Measurements from ENCODE around the gene COL12A1. TPM values are rescaled to one million over a fixed set of nuclear protein-coding genes. Genes with fewer than 3 reads are reported as not detected.

The COL12A1 gene
- polyA plus RNA-seq, 1 donor from 2014 or later, result 0.63 TPM

DNA sequence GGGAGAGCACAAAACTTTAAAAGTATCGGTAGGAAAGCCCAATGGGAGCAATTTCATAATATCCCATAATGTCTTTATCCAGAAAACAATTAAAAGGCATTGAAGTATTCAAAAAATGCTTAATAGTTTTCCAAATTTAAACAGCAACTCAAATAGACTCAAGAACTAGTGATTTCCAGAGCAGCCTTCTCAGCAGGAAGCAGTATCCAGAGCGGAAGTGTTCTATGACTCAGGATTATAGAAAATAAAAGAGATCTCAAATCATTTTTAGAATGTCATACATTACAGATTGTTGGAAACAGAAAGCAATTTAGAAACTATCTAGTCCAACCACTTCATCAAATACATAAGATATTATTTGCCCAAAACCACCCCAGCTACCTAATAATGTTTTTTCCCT, 79.3 kb downstream of the COL12A1 start:
- no peak overlapping the region for H3K9ac ChIP-seq (ENCODE audit: low read length)
- H3K9me2 ChIP-seq (ENCODE audit: insufficient read depth, low read length), result no peaks in the 10 kb centered on the region
- no peaks in the 10 kb centered on the region for H3F3A ChIP-seq (ENCODE audit: insufficient read depth, low read length, poor library complexity, severe bottlenecking)
- H3K27ac ChIP-seq (ENCODE audit: low read length), result no peak overlapping the region
- no peaks in the 10 kb centered on the region for H3K79me2 ChIP-seq (replicated peaks; ENCODE audit: insufficient read depth, low read length)
- H3K4me2 ChIP-seq (ENCODE audit: low read length), result no peak overlapping the region
- no peaks in the 10 kb centered on the region for H4K20me1 ChIP-seq (ENCODE audit: insufficient read depth)
- no peak overlapping the region for H2AFZ ChIP-seq (ENCODE audit: low read depth, low read length)
- no peaks in the 10 kb centered on the region for H3K9me3 ChIP-seq (ENCODE audit: low read length)
- H3K36me3 ChIP-seq (ENCODE audit: insufficient read depth, low read length), result no peaks in the 10 kb centered on the region
- H3K4me3 ChIP-seq (ENCODE audit: low read length), result no peak overlapping the region
- no peaks in the 10 kb centered on the region for H3K27me3 ChIP-seq (ENCODE audit: insufficient read depth, low read depth, low read length)
- TF ChIP-seq MXI1 (conservative IDR thresholded peaks at IDR 0.05; ENCODE audit: poor library complexity, severe bottlenecking) (no peak), EZH2 (IDR thresholded peaks at IDR 0.05; ENCODE audit: borderline replicate concordance, insufficient read depth, low read length, poor library complexity, severe bottlenecking) (no peak), TAF1 (IDR thresholded peaks at IDR 0.05; ENCODE audit: low read depth) (no peak), SMC3 (conservative IDR thresholded peaks at IDR 0.05; ENCODE audit: poor library complexity) (no peak), EP300 (conservative IDR thresholded peaks at IDR 0.05; ENCODE audit: poor library complexity, severe bottlenecking) (no peak), POLR2AphosphoS5 (IDR thresholded peaks at IDR 0.05) (no peak), RAD21 (conservative IDR thresholded peaks at IDR 0.05) (no peak)
- TF ChIP-seq, protein P1, sequence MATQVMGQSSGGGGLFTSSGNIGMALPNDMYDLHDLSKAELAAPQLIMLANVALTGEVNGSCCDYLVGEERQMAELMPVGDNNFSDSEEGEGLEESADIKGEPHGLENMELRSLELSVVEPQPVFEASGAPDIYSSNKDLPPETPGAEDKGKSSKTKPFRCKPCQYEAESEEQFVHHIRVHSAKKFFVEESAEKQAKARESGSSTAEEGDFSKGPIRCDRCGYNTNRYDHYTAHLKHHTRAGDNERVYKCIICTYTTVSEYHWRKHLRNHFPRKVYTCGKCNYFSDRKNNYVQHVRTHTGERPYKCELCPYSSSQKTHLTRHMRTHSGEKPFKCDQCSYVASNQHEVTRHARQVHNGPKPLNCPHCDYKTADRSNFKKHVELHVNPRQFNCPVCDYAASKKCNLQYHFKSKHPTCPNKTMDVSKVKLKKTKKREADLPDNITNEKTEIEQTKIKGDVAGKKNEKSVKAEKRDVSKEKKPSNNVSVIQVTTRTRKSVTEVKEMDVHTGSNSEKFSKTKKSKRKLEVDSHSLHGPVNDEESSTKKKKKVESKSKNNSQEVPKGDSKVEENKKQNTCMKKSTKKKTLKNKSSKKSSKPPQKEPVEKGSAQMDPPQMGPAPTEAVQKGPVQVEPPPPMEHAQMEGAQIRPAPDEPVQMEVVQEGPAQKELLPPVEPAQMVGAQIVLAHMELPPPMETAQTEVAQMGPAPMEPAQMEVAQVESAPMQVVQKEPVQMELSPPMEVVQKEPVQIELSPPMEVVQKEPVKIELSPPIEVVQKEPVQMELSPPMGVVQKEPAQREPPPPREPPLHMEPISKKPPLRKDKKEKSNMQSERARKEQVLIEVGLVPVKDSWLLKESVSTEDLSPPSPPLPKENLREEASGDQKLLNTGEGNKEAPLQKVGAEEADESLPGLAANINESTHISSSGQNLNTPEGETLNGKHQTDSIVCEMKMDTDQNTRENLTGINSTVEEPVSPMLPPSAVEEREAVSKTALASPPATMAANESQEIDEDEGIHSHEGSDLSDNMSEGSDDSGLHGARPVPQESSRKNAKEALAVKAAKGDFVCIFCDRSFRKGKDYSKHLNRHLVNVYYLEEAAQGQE (IDR thresholded peaks at IDR 0.05; ENCODE audit: borderline replicate concordance), result no peak
- TF ChIP-seq, protein P2, sequence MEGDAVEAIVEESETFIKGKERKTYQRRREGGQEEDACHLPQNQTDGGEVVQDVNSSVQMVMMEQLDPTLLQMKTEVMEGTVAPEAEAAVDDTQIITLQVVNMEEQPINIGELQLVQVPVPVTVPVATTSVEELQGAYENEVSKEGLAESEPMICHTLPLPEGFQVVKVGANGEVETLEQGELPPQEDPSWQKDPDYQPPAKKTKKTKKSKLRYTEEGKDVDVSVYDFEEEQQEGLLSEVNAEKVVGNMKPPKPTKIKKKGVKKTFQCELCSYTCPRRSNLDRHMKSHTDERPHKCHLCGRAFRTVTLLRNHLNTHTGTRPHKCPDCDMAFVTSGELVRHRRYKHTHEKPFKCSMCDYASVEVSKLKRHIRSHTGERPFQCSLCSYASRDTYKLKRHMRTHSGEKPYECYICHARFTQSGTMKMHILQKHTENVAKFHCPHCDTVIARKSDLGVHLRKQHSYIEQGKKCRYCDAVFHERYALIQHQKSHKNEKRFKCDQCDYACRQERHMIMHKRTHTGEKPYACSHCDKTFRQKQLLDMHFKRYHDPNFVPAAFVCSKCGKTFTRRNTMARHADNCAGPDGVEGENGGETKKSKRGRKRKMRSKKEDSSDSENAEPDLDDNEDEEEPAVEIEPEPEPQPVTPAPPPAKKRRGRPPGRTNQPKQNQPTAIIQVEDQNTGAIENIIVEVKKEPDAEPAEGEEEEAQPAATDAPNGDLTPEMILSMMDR (IDR thresholded peaks at IDR 0.05; ENCODE audit: poor library complexity, severe bottlenecking), result no peak

GRCh38 chr6:75124983-75125382, 80.9 kb downstream of the COL12A1 start:
- no peaks in the 10 kb centered on the region for H3K27me3 ChIP-seq (ENCODE audit: insufficient read depth, low read depth, low read length)
- no peaks in the 10 kb centered on the region for H3K9me3 ChIP-seq (ENCODE audit: low read length)
- no peak overlapping the region for H2AFZ ChIP-seq (ENCODE audit: low read depth, low read length)
- H3K9me2 ChIP-seq (ENCODE audit: insufficient read depth, low read length), result no peaks in the 10 kb centered on the region
- no peak overlapping the region for H3K27ac ChIP-seq (ENCODE audit: low read length)
- H4K20me1 ChIP-seq (ENCODE audit: insufficient read depth), result no peaks in the 10 kb centered on the region
- no peak overlapping the region for H3K9ac ChIP-seq (ENCODE audit: low read length)
- no peak overlapping the region for H3K4me3 ChIP-seq (ENCODE audit: low read length)
- no peaks in the 10 kb centered on the region for H3K36me3 ChIP-seq (ENCODE audit: insufficient read depth, low read length)
- TF ChIP-seq POLR2AphosphoS5 (IDR thresholded peaks at IDR 0.05) (no peak), RAD21 (conservative IDR thresholded peaks at IDR 0.05) (no peak)
- H3F3A ChIP-seq (ENCODE audit: insufficient read depth, low read length, poor library complexity, severe bottlenecking), result no peaks in the 10 kb centered on the region
- no peak overlapping the region for H3K4me2 ChIP-seq (ENCODE audit: low read length)
- no peaks in the 10 kb centered on the region for H3K79me2 ChIP-seq (replicated peaks; ENCODE audit: insufficient read depth, low read length)

DNA sequence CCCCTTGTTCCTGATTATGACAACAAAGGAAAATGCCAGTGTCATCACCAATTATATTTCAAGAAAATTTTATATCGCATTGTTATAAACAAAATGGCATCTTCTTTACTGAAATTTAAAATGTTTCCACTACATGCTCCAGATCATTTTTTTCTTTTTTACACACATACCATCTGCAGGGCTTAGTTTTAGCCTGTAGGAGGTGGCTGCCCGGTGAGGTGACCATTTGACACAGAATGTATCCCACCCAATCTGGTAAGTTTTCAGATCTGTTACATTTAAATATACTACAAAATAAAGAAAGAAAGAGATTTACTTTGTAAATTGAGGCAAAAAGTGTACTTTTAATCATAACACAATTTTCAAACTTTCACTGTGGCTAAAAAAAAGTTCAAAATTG, 81.8 kb downstream of the COL12A1 start:
- Histone ChIP-seq H2AFZ (ENCODE audit: low read depth, low read length) (no peak overlapping the region), H3K4me3 (ENCODE audit: low read length) (no peak overlapping the region), H3K36me3 (ENCODE audit: insufficient read depth, low read length) (no peaks in the 10 kb centered on the region), H3K9me2 (ENCODE audit: insufficient read depth, low read length) (no peaks in the 10 kb centered on the region), H3K9me3 (ENCODE audit: low read length) (no peaks in the 10 kb centered on the region), H3K4me2 (ENCODE audit: low read length) (no peak overlapping the region), H3K27ac (ENCODE audit: low read length) (no peak overlapping the region), H3F3A (ENCODE audit: insufficient read depth, low read length, poor library complexity, severe bottlenecking) (no peaks in the 10 kb centered on the region), H3K9ac (ENCODE audit: low read length) (no peak overlapping the region), H4K20me1 (ENCODE audit: insufficient read depth) (no peaks in the 10 kb centered on the region), H3K79me2 (replicated peaks; ENCODE audit: insufficient read depth, low read length) (no peaks in the 10 kb centered on the region), H3K27me3 (ENCODE audit: insufficient read depth, low read depth, low read length) (no peaks in the 10 kb centered on the region)
- TF ChIP-seq, protein P2 (IDR thresholded peaks at IDR 0.05; ENCODE audit: poor library complexity, severe bottlenecking), result no peak
- TF ChIP-seq MXI1 (conservative IDR thresholded peaks at IDR 0.05; ENCODE audit: poor library complexity, severe bottlenecking) (no peak), POLR2AphosphoS5 (IDR thresholded peaks at IDR 0.05) (no peak), EZH2 (IDR thresholded peaks at IDR 0.05; ENCODE audit: borderline replicate concordance, insufficient read depth, low read length, poor library complexity, severe bottlenecking) (no peak), SMC3 (conservative IDR thresholded peaks at IDR 0.05; ENCODE audit: poor library complexity) (no peak)
- TF ChIP-seq, protein P1 (IDR thresholded peaks at IDR 0.05; ENCODE audit: borderline replicate concordance), result no peak
